ENCODE measurements around the gene MAP4.

DNA sequence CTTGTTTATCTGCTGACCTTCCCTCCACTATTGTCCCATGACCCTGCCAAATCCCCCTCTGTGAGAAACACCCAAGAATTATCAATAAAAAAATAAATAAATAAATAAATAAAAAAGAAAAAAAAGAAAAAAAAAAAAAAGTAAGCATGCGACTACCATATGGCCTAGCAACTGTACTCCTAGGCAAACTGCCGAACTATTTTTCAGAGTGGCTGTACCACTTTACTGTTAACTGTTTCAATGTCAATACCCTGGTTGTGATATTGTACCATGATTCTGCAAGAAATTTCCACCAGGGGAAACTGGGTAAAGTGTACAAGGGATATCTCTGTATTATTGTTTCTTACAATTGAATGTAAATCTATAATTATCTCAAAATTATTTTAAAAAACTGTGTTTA, 41.3 kb upstream of the MAP4 start:
- TF ChIP-seq, protein P1, sequence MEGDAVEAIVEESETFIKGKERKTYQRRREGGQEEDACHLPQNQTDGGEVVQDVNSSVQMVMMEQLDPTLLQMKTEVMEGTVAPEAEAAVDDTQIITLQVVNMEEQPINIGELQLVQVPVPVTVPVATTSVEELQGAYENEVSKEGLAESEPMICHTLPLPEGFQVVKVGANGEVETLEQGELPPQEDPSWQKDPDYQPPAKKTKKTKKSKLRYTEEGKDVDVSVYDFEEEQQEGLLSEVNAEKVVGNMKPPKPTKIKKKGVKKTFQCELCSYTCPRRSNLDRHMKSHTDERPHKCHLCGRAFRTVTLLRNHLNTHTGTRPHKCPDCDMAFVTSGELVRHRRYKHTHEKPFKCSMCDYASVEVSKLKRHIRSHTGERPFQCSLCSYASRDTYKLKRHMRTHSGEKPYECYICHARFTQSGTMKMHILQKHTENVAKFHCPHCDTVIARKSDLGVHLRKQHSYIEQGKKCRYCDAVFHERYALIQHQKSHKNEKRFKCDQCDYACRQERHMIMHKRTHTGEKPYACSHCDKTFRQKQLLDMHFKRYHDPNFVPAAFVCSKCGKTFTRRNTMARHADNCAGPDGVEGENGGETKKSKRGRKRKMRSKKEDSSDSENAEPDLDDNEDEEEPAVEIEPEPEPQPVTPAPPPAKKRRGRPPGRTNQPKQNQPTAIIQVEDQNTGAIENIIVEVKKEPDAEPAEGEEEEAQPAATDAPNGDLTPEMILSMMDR (IDR thresholded peaks at IDR 0.05), result no peak
- TF ChIP-seq POLR2A (IDR thresholded peaks at IDR 0.05; ENCODE audit: low read length) (no peak), HOXA7 (CRISPR knock-in tag; IDR thresholded peaks at IDR 0.05) (no peak), RNF2 (IDR thresholded peaks at IDR 0.05; ENCODE audit: borderline replicate concordance, low read depth) (no peak), SMC3 (IDR thresholded peaks at IDR 0.05) (no peak), CHD2 (IDR thresholded peaks at IDR 0.05; ENCODE audit: low read length, partially characterized antibody) (no peak), GATA3 (IDR thresholded peaks at IDR 0.05; ENCODE audit: borderline replicate concordance) (no peak), MYC (IDR thresholded peaks at IDR 0.05; ENCODE audit: borderline replicate concordance, low read length) (no peak), JUNB (IDR thresholded peaks at IDR 0.05) (no peak), EP300 (IDR thresholded peaks at IDR 0.05) (no peak), ZFP36 (IDR thresholded peaks at IDR 0.05; ENCODE audit: borderline replicate concordance, partially characterized antibody) (no peak)
- TF ChIP-seq, protein P2, sequence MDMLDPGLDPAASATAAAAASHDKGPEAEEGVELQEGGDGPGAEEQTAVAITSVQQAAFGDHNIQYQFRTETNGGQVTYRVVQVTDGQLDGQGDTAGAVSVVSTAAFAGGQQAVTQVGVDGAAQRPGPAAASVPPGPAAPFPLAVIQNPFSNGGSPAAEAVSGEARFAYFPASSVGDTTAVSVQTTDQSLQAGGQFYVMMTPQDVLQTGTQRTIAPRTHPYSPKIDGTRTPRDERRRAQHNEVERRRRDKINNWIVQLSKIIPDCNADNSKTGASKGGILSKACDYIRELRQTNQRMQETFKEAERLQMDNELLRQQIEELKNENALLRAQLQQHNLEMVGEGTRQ (IDR thresholded peaks at IDR 0.05), result no peak
- TF ChIP-seq, protein P3, sequence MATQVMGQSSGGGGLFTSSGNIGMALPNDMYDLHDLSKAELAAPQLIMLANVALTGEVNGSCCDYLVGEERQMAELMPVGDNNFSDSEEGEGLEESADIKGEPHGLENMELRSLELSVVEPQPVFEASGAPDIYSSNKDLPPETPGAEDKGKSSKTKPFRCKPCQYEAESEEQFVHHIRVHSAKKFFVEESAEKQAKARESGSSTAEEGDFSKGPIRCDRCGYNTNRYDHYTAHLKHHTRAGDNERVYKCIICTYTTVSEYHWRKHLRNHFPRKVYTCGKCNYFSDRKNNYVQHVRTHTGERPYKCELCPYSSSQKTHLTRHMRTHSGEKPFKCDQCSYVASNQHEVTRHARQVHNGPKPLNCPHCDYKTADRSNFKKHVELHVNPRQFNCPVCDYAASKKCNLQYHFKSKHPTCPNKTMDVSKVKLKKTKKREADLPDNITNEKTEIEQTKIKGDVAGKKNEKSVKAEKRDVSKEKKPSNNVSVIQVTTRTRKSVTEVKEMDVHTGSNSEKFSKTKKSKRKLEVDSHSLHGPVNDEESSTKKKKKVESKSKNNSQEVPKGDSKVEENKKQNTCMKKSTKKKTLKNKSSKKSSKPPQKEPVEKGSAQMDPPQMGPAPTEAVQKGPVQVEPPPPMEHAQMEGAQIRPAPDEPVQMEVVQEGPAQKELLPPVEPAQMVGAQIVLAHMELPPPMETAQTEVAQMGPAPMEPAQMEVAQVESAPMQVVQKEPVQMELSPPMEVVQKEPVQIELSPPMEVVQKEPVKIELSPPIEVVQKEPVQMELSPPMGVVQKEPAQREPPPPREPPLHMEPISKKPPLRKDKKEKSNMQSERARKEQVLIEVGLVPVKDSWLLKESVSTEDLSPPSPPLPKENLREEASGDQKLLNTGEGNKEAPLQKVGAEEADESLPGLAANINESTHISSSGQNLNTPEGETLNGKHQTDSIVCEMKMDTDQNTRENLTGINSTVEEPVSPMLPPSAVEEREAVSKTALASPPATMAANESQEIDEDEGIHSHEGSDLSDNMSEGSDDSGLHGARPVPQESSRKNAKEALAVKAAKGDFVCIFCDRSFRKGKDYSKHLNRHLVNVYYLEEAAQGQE (IDR thresholded peaks at IDR 0.05), result no peak
- TF ChIP-seq, protein P4, sequence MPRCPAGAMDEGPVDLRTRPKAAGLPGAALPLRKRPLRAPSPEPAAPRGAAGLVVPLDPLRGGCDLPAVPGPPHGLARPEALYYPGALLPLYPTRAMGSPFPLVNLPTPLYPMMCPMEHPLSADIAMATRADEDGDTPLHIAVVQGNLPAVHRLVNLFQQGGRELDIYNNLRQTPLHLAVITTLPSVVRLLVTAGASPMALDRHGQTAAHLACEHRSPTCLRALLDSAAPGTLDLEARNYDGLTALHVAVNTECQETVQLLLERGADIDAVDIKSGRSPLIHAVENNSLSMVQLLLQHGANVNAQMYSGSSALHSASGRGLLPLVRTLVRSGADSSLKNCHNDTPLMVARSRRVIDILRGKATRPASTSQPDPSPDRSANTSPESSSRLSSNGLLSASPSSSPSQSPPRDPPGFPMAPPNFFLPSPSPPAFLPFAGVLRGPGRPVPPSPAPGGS (IDR thresholded peaks at IDR 0.05), result no peak

Data from A549 (cell line).